Uterus (tissue), 4 donors: ENCODE data around the gene CACNB2. TPM values are rescaled to one million over a fixed set of nuclear protein-coding genes. Genes with fewer than 3 reads are reported as not detected.

Experiments used
- DNase-seq, 2 donors: peaks; one replicate each; pipeline ENCODE4 v3.0.0-alpha.2; 2019 to 2020
- H3K27ac ChIP-seq, 2 donors: fragments of 200-600 bp; sonication (generic); 1 replicate in 1 of 2; 2 replicates in 1 of 2; pipeline ENCODE4 v1.5.1; 2016 to 2018
- H3K27me3 ChIP-seq, 2 donors: fragments of 200-600 bp; sonication (generic); one replicate each; pipeline ENCODE4 v1.5.1; 2018 to 2019; ENCODE audit warnings: control low read depth in 1 of 2
- H3K36me3 ChIP-seq, 2 donors: fragments of 200-600 bp; sonication (generic); one replicate each; pipeline ENCODE4 v1.5.1; 2019; ENCODE audit warnings: control low read depth in 1 of 2
- H3K4me1 ChIP-seq, 2 donors: fragments of 200-600 bp; sonication (generic); one replicate each; pipeline ENCODE4 v1.5.1; 2018 to 2019; ENCODE audit warnings: control low read depth in 1 of 2
- H3K4me3 ChIP-seq, 2 donors: fragments of 200-600 bp; sonication (generic); 1 replicate in 1 of 2; 2 replicates in 1 of 2; pipeline ENCODE4 v1.5.1; 2018 to 2019; ENCODE audit warnings: mild to moderate bottlenecking in 1 of 2
- H3K9me3 ChIP-seq, 2 donors: fragments of 200-600 bp; sonication (generic); one replicate each; pipeline ENCODE4 v1.5.1; 2019; ENCODE audit warnings: control low read depth in 1 of 2
- CTCF ChIP-seq, 4 experiments: fragments of 200-600 bp in 2 of 4; fragments of 450-650 bp in 2 of 4; sonication (generic) in 2 of 4; IDR thresholded peaks; one replicate each; pipeline ENCODE4 v1.5.1; 2016 to 2019; ENCODE audit warnings: antibody characterized with exemption in 4 of 4, mild to moderate bottlenecking in 2 of 4, moderate library complexity in 1 of 4
- POLR2A ChIP-seq, 2 donors: fragments of 450-650 bp; IDR thresholded peaks; one replicate each; pipeline ENCODE4 v1.6.1; 2016; ENCODE audit warnings: antibody characterized with exemption in 2 of 2, mild to moderate bottlenecking in 1 of 2, moderate library complexity in 1 of 2
- intact Hi-C: fragments of 100-400 bp; cut with DNase I; formaldehyde crosslinking; loops from one replicate; pipeline ENCODE4 v1.15.1; 2023; ENCODE audit warnings: low total_unique reads
- total RNA-seq, 4 donors: library from RNA; depleted of rRNA in 3 of 4; stranded (reverse); fragments of >200 nt in 3 of 4; gene quantifications; one replicate each; pipeline versions ENCODE4 v1.1.0 to v1.2.4, GENCODE V29; 2014 to 2023
- donor health status: DM: yes; HTN: yes; CAD: no.

The CACNB2 gene
- total RNA-seq, 4 donors from 2014 or later, result 19.4 to 33.0 (median 27.0) TPM

GRCh38 chr10:18409599-18410397, 269.6 kb downstream of the CACNB2 start:
- DNase-seq, result no peak
- Histone ChIP-seq H3K4me3 (no peak overlapping the region), H3K36me3 (no peaks in the 10 kb centered on the region), H3K4me1 (no peaks in the 10 kb centered on the region), H3K27me3 (no peaks in the 10 kb centered on the region), H3K27ac (no peak overlapping the region), H3K9me3 (no peaks in the 10 kb centered on the region)
- intact Hi-C loops, result no loop called here
- TF ChIP-seq POLR2A (IDR thresholded peaks at IDR 0.05), result no peak
- TF ChIP-seq CTCF (IDR thresholded peaks at IDR 0.05), result no peak

- no peak overlapping the region for H3K4me3 ChIP-seq
- H3K27me3 ChIP-seq, result no peaks in the 10 kb centered on the region
- H3K4me1 ChIP-seq, result no peaks in the 10 kb centered on the region
- no peak for DNase-seq
- H3K9me3 ChIP-seq, result no peaks in the 10 kb centered on the region
- intact Hi-C loops, result no loop called here
- TF ChIP-seq POLR2A (IDR thresholded peaks at IDR 0.05), result no peak
- H3K27ac ChIP-seq, result no peak overlapping the region
- no peaks in the 10 kb centered on the region for H3K36me3 ChIP-seq
Observed at GRCh38 chr10:18414061-18414460, 273.8 kb downstream of the CACNB2 start.

- no peak overlapping the region for H3K27ac ChIP-seq
- H3K36me3 ChIP-seq, result no peaks in the 10 kb centered on the region
- DNase-seq, result no peak
- no peaks in the 10 kb centered on the region for H3K27me3 ChIP-seq
- no peaks in the 10 kb centered on the region for H3K9me3 ChIP-seq
- no peaks in the 10 kb centered on the region for H3K4me1 ChIP-seq
- intact Hi-C loops, result no loop called here
- H3K4me3 ChIP-seq, result no peak overlapping the region
- TF ChIP-seq POLR2A (IDR thresholded peaks at IDR 0.05), result no peak
- TF ChIP-seq CTCF (IDR thresholded peaks at IDR 0.05), result no peak
Observed at GRCh38 chr10:18417950-18418527, 277.8 kb downstream of the CACNB2 start.

- no peak for DNase-seq
- Histone ChIP-seq H3K27me3 (no peaks in the 10 kb centered on the region), H3K36me3 (no peaks in the 10 kb centered on the region), H3K4me1 (no peaks in the 10 kb centered on the region), H3K9me3 (no peaks in the 10 kb centered on the region), H3K27ac (no peak overlapping the region), H3K4me3 (no peak overlapping the region)
- intact Hi-C loops, result no loop called here
- TF ChIP-seq CTCF (IDR thresholded peaks at IDR 0.05), result no peak
- no peak for TF ChIP-seq POLR2A (IDR thresholded peaks at IDR 0.05)
Observed at GRCh38 chr10:18418541-18419215, 278.5 kb downstream of the CACNB2 start.

GRCh38 chr10:18419945-18420344, 279.7 kb downstream of the CACNB2 start:
- Histone ChIP-seq H3K36me3 (no peaks in the 10 kb centered on the region), H3K27me3 (no peaks in the 10 kb centered on the region), H3K9me3 (no peaks in the 10 kb centered on the region), H3K27ac (no peak overlapping the region), H3K4me1 (no peaks in the 10 kb centered on the region), H3K4me3 (no peak overlapping the region)
- intact Hi-C loops, result no loop called here
- DNase-seq, result no peak
- TF ChIP-seq CTCF (IDR thresholded peaks at IDR 0.05) (no peak), POLR2A (IDR thresholded peaks at IDR 0.05) (no peak)
